Gastroesophageal sphincter (tissue), 4 donors: ENCODE results near the gene SETDB1. TPM values are rescaled to one million over a fixed set of nuclear protein-coding genes. Genes with fewer than 3 reads are reported as not detected.

ENCODE experiments used
- ATAC-seq: fragments of 150-250 bp; one replicate; pipeline ENCODE4 v1.9.1; 2016; ENCODE audit warnings: mild to moderate bottlenecking, moderate library complexity
- H3K27ac ChIP-seq, 4 donors: fragments of 200-600 bp; sonication (generic) in 3 of 4; 1 replicate in 3 of 4; 2 replicates in 1 of 4; pipeline ENCODE4 v1.5.1; 2016 to 2019
- H3K27me3 ChIP-seq: fragments of 200-600 bp; sonication (generic); one replicate; pipeline ENCODE4 v1.5.1; 2019
- H3K36me3 ChIP-seq, 2 donors: fragments of 200-600 bp; sonication (generic); one replicate each; pipeline ENCODE4 v1.5.1; 2019; ENCODE audit warnings: control low read depth in 1 of 2
- H3K4me1 ChIP-seq, 3 donors: fragments of 200-600 bp; sonication (generic); 1 replicate in 2 of 3; 2 replicates in 1 of 3; pipeline ENCODE4 v1.5.1; 2016 to 2019; ENCODE audit warnings: control low read depth in 2 of 3
- H3K4me3 ChIP-seq, 2 donors: fragments of 200-600 bp; sonication (generic); one replicate each; pipeline ENCODE4 v1.5.1; 2019; ENCODE audit warnings: mild to moderate bottlenecking in 1 of 2, moderate library complexity in 1 of 2
- H3K9me3 ChIP-seq, 3 donors: fragments of 200-600 bp; sonication (generic); one replicate each; pipeline ENCODE4 v1.5.1; 2017 to 2019; ENCODE audit warnings: control low read depth in 2 of 3
- CTCF ChIP-seq, 4 experiments: fragments of 200-600 bp in 2 of 4; fragments of 450-650 bp in 2 of 4; sonication (generic) in 1 of 4; IDR thresholded peaks; one replicate each; pipeline ENCODE4 v1.5.1; 2017 to 2019; ENCODE audit warnings: antibody characterized with exemption in 4 of 4, mild to moderate bottlenecking in 2 of 4, moderate library complexity in 2 of 4
- EP300 ChIP-seq: sonication (generic); formaldehyde crosslinking; IDR thresholded peaks from one replicate; pipeline ENCODE4 v1.6.1; 2017; ENCODE audit warnings: antibody characterized with exemption, mild to moderate bottlenecking
- POLR2A ChIP-seq, 2 donors: fragments of 450-650 bp; IDR thresholded peaks; one replicate each; pipeline ENCODE4 v1.6.1; 2017; ENCODE audit warnings: antibody characterized with exemption in 2 of 2, mild to moderate bottlenecking in 2 of 2, moderate library complexity in 1 of 2
- POLR2AphosphoS5 ChIP-seq: sonication (generic); formaldehyde crosslinking; IDR thresholded peaks from one replicate; pipeline ENCODE4 v1.6.1; 2017; ENCODE audit warnings: antibody characterized with exemption
- WGBS, 2 donors: methylation state at CpG; one replicate each; pipeline ENCODE4 v1.1.5; 2018; ENCODE audit warnings: low coverage in 1 of 2; 5-methylcytosine and 5-hydroxymethylcytosine counted together
- total RNA-seq, 4 donors: library from RNA; depleted of rRNA; stranded (reverse); fragments of >200 nt; gene quantifications; one replicate each; pipeline ENCODE4 v1.1.0, GENCODE V29; 2016

The SETDB1 gene
- total RNA-seq, 4 donors from 2014 or later, result 21.9 to 32.2 (median 28.7) TPM

GRCh38 chr1:150976879-150977694, 50.9 kb downstream of the SETDB1 start:
- no peaks in the 10 kb centered on the region for H3K27me3 ChIP-seq
- H3K4me3 ChIP-seq, result no peak overlapping the region
- H3K27ac ChIP-seq, result peak overlapping the region; percentile 29 to 95 (median 60)
- H3K4me1 ChIP-seq, result peaks cover 6 to 75% (median 18%) of the 10 kb centered on the region in 3 donors
- no peaks in the 10 kb centered on the region for H3K36me3 ChIP-seq
- ATAC-seq, result peak; percentile 48
- peak in 1 of 2 donors; percentile 10 for TF ChIP-seq POLR2A (IDR thresholded peaks at IDR 0.05)
- TF ChIP-seq CTCF (IDR thresholded peaks at IDR 0.05), result no peak
- peak; percentile 18 for TF ChIP-seq POLR2AphosphoS5
- WGBS, 2 donors, result 58 to 100% methylated on average over 3 to 11 of the region's 11 CpGs
- no peaks in the 10 kb centered on the region for H3K9me3 ChIP-seq

GRCh38 chr1:150979092-150980056, 53.2 kb downstream of the SETDB1 start:
- peak overlapping the region; percentile 7 to 95 (median 62) for H3K27ac ChIP-seq
- no peaks in the 10 kb centered on the region for H3K9me3 ChIP-seq
- ATAC-seq, result peak; percentile 45
- TF ChIP-seq CTCF (IDR thresholded peaks at IDR 0.05) (peak in 3 of 4 experiments; percentile 96 to 98 (median 98)), EP300 (no peak), POLR2AphosphoS5 (peak; percentile 64)
- peaks cover 0 to 60% (median 5%) of the 10 kb centered on the region in 3 donors for H3K4me1 ChIP-seq
- H3K27me3 ChIP-seq, result no peaks in the 10 kb centered on the region
- no peaks in the 10 kb centered on the region for H3K36me3 ChIP-seq
- peak overlapping the region in 1 of 2 donors; percentile 11 for H3K4me3 ChIP-seq
- WGBS, 2 donors, result 25 to 28% methylated on average over 13 to 17 of the region's 23 CpGs

GRCh38 chr1:150981177-150981804, 55.1 kb downstream of the SETDB1 start:
- H3K27me3 ChIP-seq, result no peaks in the 10 kb centered on the region
- 100% methylated on average over 3 of the region's 6 CpGs; no CpG with 5 or more reads in 1 of the 2 donors for WGBS, 2 donors
- TF ChIP-seq POLR2AphosphoS5, result no peak
- no peak for TF ChIP-seq POLR2A (IDR thresholded peaks at IDR 0.05)
- TF ChIP-seq EP300, result no peak
- no peak for TF ChIP-seq CTCF (IDR thresholded peaks at IDR 0.05)
- no peaks in the 10 kb centered on the region for H3K9me3 ChIP-seq
- no peak for ATAC-seq
- H3K4me1 ChIP-seq, result peaks cover 0 to 50% (median 5%) of the 10 kb centered on the region in 3 donors
- no peak overlapping the region for H3K27ac ChIP-seq
- H3K36me3 ChIP-seq, result no peaks in the 10 kb centered on the region
- no peak overlapping the region for H3K4me3 ChIP-seq

GRCh38 chr1:150981805-150982712, 55.9 kb downstream of the SETDB1 start, which contains the start of gene ANXA9:
Gene ANXA9, plus strand, starts transcription at chr1:150982292. Its CDS starts 814 bp downstream, at chr1:150983106.
- no peak within 1 kb of the TSS for H3K4me3 ChIP-seq
- H3K4me1 ChIP-seq, result peaks cover 0 to 42% (median 5%) of the 10 kb centered on the region in 3 donors
- no peak for TF ChIP-seq POLR2A (IDR thresholded peaks at IDR 0.05)
- TF ChIP-seq CTCF (IDR thresholded peaks at IDR 0.05), result no peak
- TF ChIP-seq POLR2AphosphoS5, result no peak
- TF ChIP-seq EP300, result no peak
- no peaks in the 10 kb centered on the region for H3K36me3 ChIP-seq
- no peaks in the 10 kb centered on the region for H3K27me3 ChIP-seq
- no peaks in the 10 kb centered on the region for H3K9me3 ChIP-seq
- 60% methylated on average over 1 of the region's 12 CpGs; no CpG with 5 or more reads in 1 of the 2 donors for WGBS, 2 donors
- peak; percentile 22 for ATAC-seq
- H3K27ac ChIP-seq, result no peak within 1 kb of the TSS
